SK-N-SH (cell line): ENCODE measurements around the gene TAF4. TPM values are rescaled to one million over a fixed set of nuclear protein-coding genes. Genes with fewer than 3 reads are reported as not detected.

Experiments
- CTCF ChIA-PET: fragments of 300-600, 350-600 bp; formaldehyde crosslinking; extraction: SDS; loops from one replicate; lab custom pipeline; 2021; lab: Yijun Ruan, JAX
- POLR2A ChIA-PET: fragments of 350-600 bp; sonication (Branson Sonifier 250); formaldehyde crosslinking; extraction: SDS; loops from one replicate; lab custom pipeline; 2020; ENCODE audit warnings: antibody characterized with exemption, inconsistent platforms; lab: Yijun Ruan, JAX
- DNase-seq: peaks from one replicate; pipeline ENCODE4 v3.0.0; 2012
- H2AFZ ChIP-seq: fragments of 200-600 bp; sonication (generic); 2 replicates; pipeline ENCODE4 v1.8.1; 2016; ENCODE audit warnings: antibody characterized with exemption, mild to moderate bottlenecking, low read depth
- H3F3A ChIP-seq: fragments of 200-600 bp; sonication (generic); replicated peaks from 2 replicates; pipeline ENCODE3; 2016; ENCODE audit warnings: antibody characterized with exemption, mild to moderate bottlenecking; ENCODE audit not compliant: insufficient read depth
- H3K27ac ChIP-seq, 2 experiments: fragments of 200-500 bp in 1 of 2; fragments of 200-600 bp in 1 of 2; sonication (Bioruptor generic) in 1 of 2; sonication (generic), shearing (Covaris generic) in 1 of 2; 2 replicates each; pipeline versions ENCODE4 v1.5.1 to v1.6.1; 2014 to 2016; ENCODE audit warnings: low read depth in 2 of 2, inconsistent platforms in 1 of 2, low read length in 1 of 2, mild to moderate bottlenecking in 1 of 2, mixed read lengths in 1 of 2
- H3K27me3 ChIP-seq: fragments of 200-600 bp; sonication (generic), shearing (Covaris generic); 2 replicates; pipeline ENCODE4 v1.6.1; 2016; ENCODE audit warnings: mixed run types; ENCODE audit not compliant: insufficient read depth
- H3K36me3 ChIP-seq, 2 experiments: fragments of 200-500 bp in 1 of 2; fragments of 200-600 bp in 1 of 2; sonication (Bioruptor generic) in 1 of 2; sonication (generic) in 1 of 2; replicated peaks in 1 of 2; 2 replicates each; pipeline versions ENCODE3 to v1.5.1; 2014 to 2016; ENCODE audit warnings: low read length in 1 of 2, mild to moderate bottlenecking in 1 of 2; ENCODE audit not compliant: insufficient read depth in 2 of 2, control insufficient read depth in 1 of 2
- H3K4me1 ChIP-seq, 2 experiments: fragments of 200-500 bp in 1 of 2; fragments of 200-600 bp in 1 of 2; sonication (Bioruptor generic) in 1 of 2; sonication (generic), shearing (Covaris generic) in 1 of 2; 2 replicates each; pipeline versions ENCODE4 v1.5.1 to v1.6.1; 2014 to 2016; ENCODE audit warnings: low read depth in 1 of 2, low read length in 1 of 2, mixed run types in 1 of 2; ENCODE audit not compliant: insufficient read depth in 2 of 2, control insufficient read depth in 1 of 2
- H3K4me2 ChIP-seq: fragments of 200-600 bp; sonication (generic), shearing (Covaris generic); 2 replicates; pipeline ENCODE4 v1.6.1; 2017; ENCODE audit warnings: mixed run types
- H3K4me3 ChIP-seq, 2 experiments: fragments of 200-500 bp in 1 of 2; fragments of 200-600 bp in 1 of 2; sonication (Bioruptor generic) in 1 of 2; sonication (generic), shearing (Covaris generic) in 1 of 2; 2 replicates each; pipeline versions ENCODE4 v1.5.1 to v1.8.1; 2014 to 2016; ENCODE audit warnings: low read depth in 2 of 2, inconsistent platforms in 1 of 2, low read length in 1 of 2, mild to moderate bottlenecking in 1 of 2, mixed read lengths in 1 of 2, moderate library complexity in 1 of 2
- H3K79me2 ChIP-seq: fragments of 200-600 bp; sonication (generic); 2 replicates; pipeline ENCODE4 v1.8.1; 2017; ENCODE audit warnings: mild to moderate bottlenecking; ENCODE audit not compliant: insufficient read depth
- H3K9ac ChIP-seq: fragments of 200-600 bp; sonication (generic); 2 replicates; pipeline ENCODE4 v1.6.1; 2017; ENCODE audit warnings: mixed run types
- H3K9me2 ChIP-seq: fragments of 200-600 bp; sonication (generic); 2 replicates; pipeline ENCODE4 v1.6.1; 2017; ENCODE audit warnings: mixed run types
- H3K9me3 ChIP-seq: fragments of 200-600 bp; sonication (generic); 2 replicates; pipeline ENCODE4 v1.6.1; 2017; ENCODE audit warnings: mixed run types, mild to moderate bottlenecking, moderate library complexity
- H4K20me1 ChIP-seq: fragments of 200-600 bp; sonication (generic); 2 replicates; pipeline ENCODE4 v1.6.1; 2017; ENCODE audit warnings: mild to moderate bottlenecking, mixed run types; ENCODE audit not compliant: insufficient read depth
- CHD2 ChIP-seq: fragments of 150-350 bp; IDR thresholded peaks from 2 replicates; pipeline ENCODE4 v1.6.1; 2018; ENCODE audit warnings: low read length; ENCODE audit not compliant: partially characterized antibody
- ELF1 ChIP-seq: IDR thresholded peaks from 2 replicates; pipeline ENCODE4 v1.4.0; 2012
- EP300 ChIP-seq, 2 experiments: IDR thresholded peaks; 2 replicates each; pipeline versions ENCODE4 v1.4.0 to v1.6.1; 2012; ENCODE audit warnings: borderline replicate concordance in 1 of 2, low read depth in 1 of 2, low read length in 1 of 2
- EZH2phosphoT487 ChIP-seq: fragments of 200-600 bp; sonication (generic); IDR thresholded peaks from 2 replicates; pipeline ENCODE4 v1.6.1; 2017; ENCODE audit warnings: low read depth, mixed run types, mild to moderate bottlenecking, antibody characterized with exemption, moderate library complexity, borderline replicate concordance
- FOSL2 ChIP-seq: IDR thresholded peaks from 2 replicates; pipeline ENCODE4 v1.4.0; 2012; ENCODE audit warnings: low read depth, mild to moderate bottlenecking, moderate library complexity, borderline replicate concordance
- FOXJ3 ChIP-seq: sonication (generic); formaldehyde crosslinking; IDR thresholded peaks from 2 replicates; pipeline ENCODE4 v1.5.1; 2020; ENCODE audit warnings: mild to moderate bottlenecking, missing genetic modification reagents
- GATA2 ChIP-seq: sonication (generic); formaldehyde crosslinking; IDR thresholded peaks from 2 replicates; pipeline ENCODE4 v1.5.0; 2020; ENCODE audit warnings: mild to moderate bottlenecking, missing genetic modification reagents
- JUND ChIP-seq: IDR thresholded peaks from 2 replicates; pipeline ENCODE4 v1.4.0; 2012
- MEF2A ChIP-seq: IDR thresholded peaks from 2 replicates; pipeline ENCODE4 v1.4.0; 2012; ENCODE audit warnings: low read depth, borderline replicate concordance
- NFIC ChIP-seq: IDR thresholded peaks from 2 replicates; pipeline ENCODE4 v1.4.0; 2012; ENCODE audit warnings: borderline replicate concordance
- NRF1 ChIP-seq: IDR thresholded peaks from 2 replicates; pipeline ENCODE4 v1.6.1; 2012; ENCODE audit warnings: low read depth, mild to moderate bottlenecking, low read length
- POLR2AphosphoS5 ChIP-seq: IDR thresholded peaks from 2 replicates; pipeline ENCODE4 v1.6.1; 2012; ENCODE audit warnings: low read depth, low read length
- RAD21 ChIP-seq: IDR thresholded peaks from 2 replicates; pipeline ENCODE4 v1.6.1; 2012; ENCODE audit warnings: mild to moderate bottlenecking, low read length
- RXRA ChIP-seq: IDR thresholded peaks from 2 replicates; pipeline ENCODE4 v1.4.0; 2012; ENCODE audit warnings: low read depth, mild to moderate bottlenecking, borderline replicate concordance
- SMC3 ChIP-seq: IDR thresholded peaks from 2 replicates; pipeline ENCODE4 v1.6.1; 2012; ENCODE audit warnings: low read depth, low read length, improper control_type of control experiment
- TAF1 ChIP-seq: IDR thresholded peaks from 2 replicates; pipeline ENCODE4 v1.6.1; 2012; ENCODE audit warnings: low read depth, mild to moderate bottlenecking, low read length, moderate library complexity, borderline replicate concordance
- TCF12 ChIP-seq: IDR thresholded peaks from 2 replicates; pipeline ENCODE4 v1.4.0; 2012
- TEAD4 ChIP-seq: IDR thresholded peaks from 2 replicates; pipeline ENCODE4 v1.4.0; 2012; ENCODE audit warnings: mild to moderate bottlenecking, borderline replicate concordance; ENCODE audit not compliant: insufficient read depth
- YY1 ChIP-seq: IDR thresholded peaks from 2 replicates; pipeline ENCODE4 v1.4.0; 2012; ENCODE audit warnings: low read depth, mild to moderate bottlenecking
- WGBS: methylation state at CpG from one replicate; pipeline ENCODE4 v1.1.6; 2017; ENCODE audit warnings: low lambda C conversion rate; 5-methylcytosine and 5-hydroxymethylcytosine counted together
- polyA plus RNA-seq, 3 experiments: library from polyadenylated mRNA; depleted of rRNA; stranded (reverse); fragments of >200 nt; gene quantifications; 2 replicates each; pipeline ENCODE4 v1.2.3, GENCODE V29; 2012
- TF ChIP-seq, protein P1 (sequence below): fragments of 150-350 bp; IDR thresholded peaks from 2 replicates; pipeline ENCODE4 v1.6.1; 2016; ENCODE audit warnings: mild to moderate bottlenecking, low read depth, low read length
- TF ChIP-seq, protein P2 (sequence below): fragments of 150-350 bp; IDR thresholded peaks from 2 replicates; pipeline ENCODE4 v1.6.1; 2017; ENCODE audit warnings: antibody characterized with exemption, low read length, low read depth, borderline replicate concordance
- TF ChIP-seq, protein P3 (sequence below): IDR thresholded peaks from 2 replicates; pipeline ENCODE4 v1.4.0; 2012; ENCODE audit warnings: low read depth
- TF ChIP-seq, protein P4 (sequence below): IDR thresholded peaks from 2 replicates; pipeline ENCODE4 v1.4.0; 2012; ENCODE audit warnings: low read depth, borderline replicate concordance

The TAF4 gene
- polyA plus RNA-seq, 1 of the 3 experiments (the other 2 are of a cell fraction): 4.8 TPM

DNA sequence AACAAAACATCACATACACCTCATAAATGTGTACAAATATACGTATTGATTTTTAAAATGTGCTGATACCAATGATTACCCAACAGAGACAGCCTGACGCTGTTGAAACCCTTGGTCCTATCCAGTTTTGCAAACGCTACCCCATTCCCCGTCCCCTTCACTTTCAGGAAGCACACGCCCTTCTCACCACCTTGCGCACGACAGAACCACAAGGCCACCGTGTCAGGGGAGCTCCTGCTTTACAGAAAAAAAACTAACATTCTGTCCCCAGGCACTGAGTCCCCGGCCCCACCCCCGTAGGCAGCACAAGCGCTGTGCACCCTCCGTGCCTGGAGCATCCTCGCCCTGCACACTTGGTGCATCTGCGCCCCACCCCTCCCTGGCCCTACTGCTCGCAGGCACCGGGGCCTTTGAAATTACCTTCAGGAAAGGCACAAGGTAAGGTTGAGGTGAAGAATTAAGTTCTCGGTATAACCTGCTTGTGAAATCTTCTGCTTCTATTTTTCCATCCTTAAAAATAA, 58.5 kb downstream of the TAF4 start:
- no peaks in the 10 kb centered on the region for H4K20me1 ChIP-seq
- H3K79me2 ChIP-seq: peaks cover 5% of the 10 kb centered on the region; the same call in 1 of the 2 replicates
- CTCF ChIA-PET: interaction anchor here (1.4 kb wide), 1 partner anchor 129 kb away, joined by 4 read pairs; no protein-coding TSS in a partner anchor
- WGBS: 88% methylated on average over 15 of the region's 17 CpGs
- no peak overlapping the region for H2AFZ ChIP-seq
- H3K4me1 ChIP-seq: no peaks in the 10 kb centered on the region
- no peaks in the 10 kb centered on the region for H3K9me3 ChIP-seq
- TF ChIP-seq, protein P1, sequence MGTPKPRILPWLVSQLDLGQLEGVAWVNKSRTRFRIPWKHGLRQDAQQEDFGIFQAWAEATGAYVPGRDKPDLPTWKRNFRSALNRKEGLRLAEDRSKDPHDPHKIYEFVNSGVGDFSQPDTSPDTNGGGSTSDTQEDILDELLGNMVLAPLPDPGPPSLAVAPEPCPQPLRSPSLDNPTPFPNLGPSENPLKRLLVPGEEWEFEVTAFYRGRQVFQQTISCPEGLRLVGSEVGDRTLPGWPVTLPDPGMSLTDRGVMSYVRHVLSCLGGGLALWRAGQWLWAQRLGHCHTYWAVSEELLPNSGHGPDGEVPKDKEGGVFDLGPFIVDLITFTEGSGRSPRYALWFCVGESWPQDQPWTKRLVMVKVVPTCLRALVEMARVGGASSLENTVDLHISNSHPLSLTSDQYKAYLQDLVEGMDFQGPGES: no peak
- TF ChIP-seq NFIC (no peak), NRF1 (no peak), EZH2phosphoT487 (no peak), TCF12 (no peak), MEF2A (no peak), TEAD4 (no peak), CHD2 (no peak), ELF1 (no peak), YY1 (no peak), JUND (no peak), GATA2 (CRISPR knock-in tag) (no peak), RAD21 (no peak), TAF1 (no peak), FOXJ3 (CRISPR knock-in tag) (no peak)
- TF ChIP-seq, protein P2, sequence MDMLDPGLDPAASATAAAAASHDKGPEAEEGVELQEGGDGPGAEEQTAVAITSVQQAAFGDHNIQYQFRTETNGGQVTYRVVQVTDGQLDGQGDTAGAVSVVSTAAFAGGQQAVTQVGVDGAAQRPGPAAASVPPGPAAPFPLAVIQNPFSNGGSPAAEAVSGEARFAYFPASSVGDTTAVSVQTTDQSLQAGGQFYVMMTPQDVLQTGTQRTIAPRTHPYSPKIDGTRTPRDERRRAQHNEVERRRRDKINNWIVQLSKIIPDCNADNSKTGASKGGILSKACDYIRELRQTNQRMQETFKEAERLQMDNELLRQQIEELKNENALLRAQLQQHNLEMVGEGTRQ: no peak
- TF ChIP-seq, protein P3, sequence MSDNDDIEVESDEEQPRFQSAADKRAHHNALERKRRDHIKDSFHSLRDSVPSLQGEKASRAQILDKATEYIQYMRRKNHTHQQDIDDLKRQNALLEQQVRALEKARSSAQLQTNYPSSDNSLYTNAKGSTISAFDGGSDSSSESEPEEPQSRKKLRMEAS: no peak
- DNase-seq: no peak
- no peak overlapping the region for H3K4me3 ChIP-seq
- H3F3A ChIP-seq: no peaks in the 10 kb centered on the region
- H3K27me3 ChIP-seq: no peaks in the 10 kb centered on the region
- POLR2A ChIA-PET: no interaction called here
- H3K36me3 ChIP-seq: peaks cover 10 to 62% of the 10 kb centered on the region in 2 experiments
- H3K9me2 ChIP-seq: no peaks in the 10 kb centered on the region
- H3K9ac ChIP-seq: no peak overlapping the region
- H3K4me2 ChIP-seq: no peak overlapping the region
- no peak overlapping the region for H3K27ac ChIP-seq

DNA sequence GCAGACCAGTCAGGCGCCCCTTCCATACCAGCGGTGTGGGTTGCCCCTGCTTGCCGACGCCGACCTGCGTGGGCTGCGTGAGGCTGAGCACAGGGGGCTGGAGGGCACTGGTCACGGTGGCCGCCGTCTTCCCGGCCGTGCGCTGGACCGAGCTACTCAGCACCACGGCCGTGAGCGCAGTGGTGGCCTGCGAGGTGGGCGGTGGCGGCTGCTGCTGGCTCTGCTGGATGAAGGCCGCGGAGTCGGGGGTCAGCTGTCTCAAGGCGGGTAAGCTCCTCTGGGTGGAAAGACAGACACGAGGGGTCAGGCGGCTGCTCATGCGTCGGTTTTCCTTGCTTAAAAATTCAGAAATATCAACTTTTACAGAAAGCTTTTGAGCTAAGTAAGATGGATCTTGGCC, 59.2 kb downstream of the TAF4 start:
- ChIA-PET POLR2A (no interaction called here), CTCF (interaction anchor here (1.4 kb wide), 1 partner anchor 129 kb away, joined by 4 read pairs; no protein-coding TSS in a partner anchor)
- DNase-seq: no peak
- Histone ChIP-seq H3K9ac (no peak overlapping the region), H3K79me2 (peaks cover 5% of the 10 kb centered on the region; the same call in 1 of the 2 replicates), H3K9me2 (no peaks in the 10 kb centered on the region), H4K20me1 (no peaks in the 10 kb centered on the region), H2AFZ (no peak overlapping the region), H3K4me1 (no peaks in the 10 kb centered on the region), H3K27ac (no peak overlapping the region), H3K4me2 (no peak overlapping the region), H3K4me3 (no peak overlapping the region), H3F3A (no peaks in the 10 kb centered on the region), H3K27me3 (no peaks in the 10 kb centered on the region), H3K9me3 (no peaks in the 10 kb centered on the region), H3K36me3 (peaks cover 11 to 63% of the 10 kb centered on the region in 2 experiments)
- TF ChIP-seq FOSL2 (no peak), TCF12 (no peak), NRF1 (no peak), RXRA (no peak), EZH2phosphoT487 (no peak), SMC3 (no peak), MEF2A (no peak), POLR2AphosphoS5 (no peak), GATA2 (CRISPR knock-in tag) (no peak), EP300 (IDR thresholded peaks at IDR 0.05; ENCODE audit: borderline replicate concordance in 1 of 2, low read depth in 1 of 2, low read length in 1 of 2) (no peak), CHD2 (no peak)
- TF ChIP-seq, protein P3: no peak
- TF ChIP-seq, protein P4, sequence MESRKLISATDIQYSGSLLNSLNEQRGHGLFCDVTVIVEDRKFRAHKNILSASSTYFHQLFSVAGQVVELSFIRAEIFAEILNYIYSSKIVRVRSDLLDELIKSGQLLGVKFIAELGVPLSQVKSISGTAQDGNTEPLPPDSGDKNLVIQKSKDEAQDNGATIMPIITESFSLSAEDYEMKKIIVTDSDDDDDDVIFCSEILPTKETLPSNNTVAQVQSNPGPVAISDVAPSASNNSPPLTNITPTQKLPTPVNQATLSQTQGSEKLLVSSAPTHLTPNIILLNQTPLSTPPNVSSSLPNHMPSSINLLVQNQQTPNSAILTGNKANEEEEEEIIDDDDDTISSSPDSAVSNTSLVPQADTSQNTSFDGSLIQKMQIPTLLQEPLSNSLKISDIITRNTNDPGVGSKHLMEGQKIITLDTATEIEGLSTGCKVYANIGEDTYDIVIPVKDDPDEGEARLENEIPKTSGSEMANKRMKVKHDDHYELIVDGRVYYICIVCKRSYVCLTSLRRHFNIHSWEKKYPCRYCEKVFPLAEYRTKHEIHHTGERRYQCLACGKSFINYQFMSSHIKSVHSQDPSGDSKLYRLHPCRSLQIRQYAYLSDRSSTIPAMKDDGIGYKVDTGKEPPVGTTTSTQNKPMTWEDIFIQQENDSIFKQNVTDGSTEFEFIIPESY: no peak
- WGBS: 99% methylated on average over 28 of the region's 28 CpGs
